ENCODE results near the gene PHETA1. TPM values are rescaled to one million over a fixed set of nuclear protein-coding genes. Genes with fewer than 3 reads are reported as not detected.

The PHETA1 gene
- polyA plus RNA-seq, 2 of the 4 experiments (the other 2 are of a cell fraction) = 2.9 to 7.1 TPM

GRCh38 chr12:111349101-111349747 lies 19.7 kb downstream of the PHETA1 start:
- TF ChIP-seq HMGXB4 (CRISPR knock-in tag; IDR thresholded peaks at IDR 0.05; ENCODE audit: borderline replicate concordance) (no peak), BHLHE40 (IDR thresholded peaks at IDR 0.05; ENCODE audit: low read depth, low read length) (no peak), PHF8 (IDR thresholded peaks at IDR 0.05; ENCODE audit: borderline replicate concordance, low read depth) (no peak), SMC3 (IDR thresholded peaks at IDR 0.05) (no peak), ZC3H11A (IDR thresholded peaks at IDR 0.05) (no peak)
- TF ChIP-seq, protein P1, sequence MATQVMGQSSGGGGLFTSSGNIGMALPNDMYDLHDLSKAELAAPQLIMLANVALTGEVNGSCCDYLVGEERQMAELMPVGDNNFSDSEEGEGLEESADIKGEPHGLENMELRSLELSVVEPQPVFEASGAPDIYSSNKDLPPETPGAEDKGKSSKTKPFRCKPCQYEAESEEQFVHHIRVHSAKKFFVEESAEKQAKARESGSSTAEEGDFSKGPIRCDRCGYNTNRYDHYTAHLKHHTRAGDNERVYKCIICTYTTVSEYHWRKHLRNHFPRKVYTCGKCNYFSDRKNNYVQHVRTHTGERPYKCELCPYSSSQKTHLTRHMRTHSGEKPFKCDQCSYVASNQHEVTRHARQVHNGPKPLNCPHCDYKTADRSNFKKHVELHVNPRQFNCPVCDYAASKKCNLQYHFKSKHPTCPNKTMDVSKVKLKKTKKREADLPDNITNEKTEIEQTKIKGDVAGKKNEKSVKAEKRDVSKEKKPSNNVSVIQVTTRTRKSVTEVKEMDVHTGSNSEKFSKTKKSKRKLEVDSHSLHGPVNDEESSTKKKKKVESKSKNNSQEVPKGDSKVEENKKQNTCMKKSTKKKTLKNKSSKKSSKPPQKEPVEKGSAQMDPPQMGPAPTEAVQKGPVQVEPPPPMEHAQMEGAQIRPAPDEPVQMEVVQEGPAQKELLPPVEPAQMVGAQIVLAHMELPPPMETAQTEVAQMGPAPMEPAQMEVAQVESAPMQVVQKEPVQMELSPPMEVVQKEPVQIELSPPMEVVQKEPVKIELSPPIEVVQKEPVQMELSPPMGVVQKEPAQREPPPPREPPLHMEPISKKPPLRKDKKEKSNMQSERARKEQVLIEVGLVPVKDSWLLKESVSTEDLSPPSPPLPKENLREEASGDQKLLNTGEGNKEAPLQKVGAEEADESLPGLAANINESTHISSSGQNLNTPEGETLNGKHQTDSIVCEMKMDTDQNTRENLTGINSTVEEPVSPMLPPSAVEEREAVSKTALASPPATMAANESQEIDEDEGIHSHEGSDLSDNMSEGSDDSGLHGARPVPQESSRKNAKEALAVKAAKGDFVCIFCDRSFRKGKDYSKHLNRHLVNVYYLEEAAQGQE (IDR thresholded peaks at IDR 0.05) = no peak
- no peaks in the 10 kb centered on the region for H3K4me1 ChIP-seq
- H3K4me3 ChIP-seq = no peak overlapping the region
- H3K27ac ChIP-seq = no peak overlapping the region
- no peak overlapping the region for H3K4me2 ChIP-seq
- FAIRE-seq = no peak
- ChIA-PET POLR2A (no interaction called here), CTCF (interaction anchor here (1.2 kb wide), 1 partner anchor 48 kb away, joined by 3 read pairs; no protein-coding TSS in a partner anchor)
- WGBS (ENCODE audit: missing lambda C conversion rate) = 41% methylated on average over 11 of the region's 11 CpGs
- DNase-seq (ENCODE audit: low read depth in 1 of 2, low spot score in 1 of 2) = no peak
- peaks cover 17% of the 10 kb centered on the region for H3K9me3 ChIP-seq
- no peak for ATAC-seq

DNA sequence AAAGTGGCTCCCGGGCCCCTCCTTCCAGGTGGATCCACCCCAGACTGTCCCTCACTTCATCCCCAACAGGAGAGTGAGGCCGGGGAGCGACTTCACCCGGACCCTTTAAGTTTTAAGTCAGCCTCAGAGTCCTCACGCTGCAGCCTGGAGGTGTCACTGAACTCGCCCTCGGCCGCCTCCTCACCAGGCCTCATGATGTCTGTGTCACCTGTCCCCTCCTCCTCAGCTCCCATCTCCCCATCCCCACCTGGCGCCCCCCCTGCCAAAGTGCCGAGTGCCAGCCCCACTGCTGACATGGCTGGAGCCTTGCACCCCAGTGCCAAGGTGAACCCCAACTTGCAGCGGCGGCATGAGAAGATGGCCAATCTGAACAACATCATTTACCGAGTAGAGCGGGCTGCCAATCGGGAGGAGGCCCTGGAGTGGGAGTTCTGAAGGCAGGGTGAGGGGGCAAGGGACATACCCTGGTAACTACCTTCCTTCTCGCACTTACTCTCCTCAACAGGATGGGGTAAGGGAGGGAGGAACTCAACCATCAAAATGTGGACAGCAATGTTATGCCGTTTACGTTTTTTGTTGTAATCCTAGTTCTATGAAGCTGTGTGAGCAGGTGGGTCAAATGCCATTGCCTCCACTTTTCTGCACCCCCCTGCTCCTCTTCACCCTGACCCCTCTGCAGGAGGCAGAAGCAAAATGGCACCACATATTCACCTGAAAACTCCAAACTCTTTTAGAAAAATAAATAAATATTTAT lies 20.8 kb downstream of the PHETA1 start:
- TF ChIP-seq ZSCAN20 (CRISPR knock-in tag; IDR thresholded peaks at IDR 0.05) (no peak), KDM1A (IDR thresholded peaks at IDR 0.05; ENCODE audit: low read depth) (0 out of 2 replicates have a peak, but pooled peaks have one; percentile 25)
- no peaks in the 10 kb centered on the region for H3K4me1 ChIP-seq
- FAIRE-seq = no peak
- peaks cover 21% of the 10 kb centered on the region for H3K9me3 ChIP-seq
- no peak overlapping the region for H3K4me3 ChIP-seq
- no peak for DNase-seq (ENCODE audit: low read depth in 1 of 2, low spot score in 1 of 2)
- POLR2A ChIA-PET = no interaction called here
- H3K27ac ChIP-seq = no peak overlapping the region
- 68% methylated on average over 16 of the region's 18 CpGs for WGBS (ENCODE audit: missing lambda C conversion rate)
- ATAC-seq = no peak
- CTCF ChIA-PET = interaction anchor here (1.2 kb wide), 1 partner anchor 49 kb away, joined by 3 read pairs; no protein-coding TSS in a partner anchor
- H3K4me2 ChIP-seq = no peak overlapping the region

GRCh38 chr12:111344254-111344875 lies 24.5 kb downstream of the PHETA1 start:
- TF ChIP-seq POLR2A (IDR thresholded peaks at IDR 0.05; ENCODE audit: low read length) (no peak), CEBPB (IDR thresholded peaks at IDR 0.05) (no peak)
- CTCF ChIA-PET = interaction anchor here (0.6 to 1.3 kb wide), 2 partner anchors 53 to 101 kb away, joined by 3 read pairs; no protein-coding TSS in a partner anchor
- WGBS (ENCODE audit: missing lambda C conversion rate) = 23% methylated on average over 4 of the region's 4 CpGs
- H3K4me3 ChIP-seq = no peak overlapping the region
- FAIRE-seq (no peak), DNase-seq (ENCODE audit: low read depth in 1 of 2, low spot score in 1 of 2) (no peak), ATAC-seq (no peak)
- POLR2A ChIA-PET = no interaction called here
- H3K9me3 ChIP-seq = peaks cover 24% of the 10 kb centered on the region
- no peak overlapping the region for H3K27ac ChIP-seq
- no peaks in the 10 kb centered on the region for H3K4me1 ChIP-seq
- no peak overlapping the region for H3K4me2 ChIP-seq

- ATAC-seq (no peak), DNase-seq (ENCODE audit: low read depth in 1 of 2, low spot score in 1 of 2) (no peak), FAIRE-seq (no peak)
- Histone ChIP-seq H3K9me3 (peaks cover 16% of the 10 kb centered on the region), H3K4me2 (no peak overlapping the region), H3K4me3 (no peak overlapping the region), H3K27ac (no peak overlapping the region), H3K4me1 (no peaks in the 10 kb centered on the region)
- 9% methylated on average over 1 of the region's 1 CpG for WGBS (ENCODE audit: missing lambda C conversion rate)
- POLR2A ChIA-PET = no interaction called here
- TF ChIP-seq POLR2A (IDR thresholded peaks at IDR 0.05; ENCODE audit: low read length) = no peak
- CTCF ChIA-PET = no interaction called here
These were observed 25.7 kb downstream of the PHETA1 start for GRCh38 chr12:111343181-111343580.

All from A549 (cell line).